ENCODE measurements around the gene GRIN3A.

GRCh38 chr9:101536351-101536750, 202.1 kb downstream of the GRIN3A start:
- TF ChIP-seq ZMIZ1 (IDR thresholded peaks at IDR 0.05; ENCODE audit: low read depth in 2 of 2, low read length in 2 of 2) (no peak), CBFA2T2 (conservative IDR thresholded peaks at IDR 0.05) (no peak), IRF1 (CRISPR knock-in tag; IDR thresholded peaks at IDR 0.05; ENCODE audit: borderline replicate concordance) (no peak), CTCF (IDR thresholded peaks at IDR 0.05 in 2 of 3, conservative IDR thresholded peaks at IDR 0.05 in 1 of 3; ENCODE audit: insufficient read depth in 2 of 3, low read depth in 1 of 3, low read length in 3 of 3) (no peak), ZNF124 (CRISPR knock-in tag; IDR thresholded peaks at IDR 0.05) (no peak), NFIC (IDR thresholded peaks at IDR 0.05) (no peak), IFI16 (CRISPR knock-in tag; IDR thresholded peaks at IDR 0.05) (no peak), EGR1 (conservative IDR thresholded peaks at IDR 0.05) (no peak), ZHX1 (conservative IDR thresholded peaks at IDR 0.05; ENCODE audit: low read length) (no peak), CREB1 (IDR thresholded peaks at IDR 0.05) (no peak), CREB1 (CRISPR knock-in tag; IDR thresholded peaks at IDR 0.05) (no peak), JUND (IDR thresholded peaks at IDR 0.05; ENCODE audit: borderline replicate concordance, low read depth, low read length) (no peak), JUND (tag; IDR thresholded peaks at IDR 0.05; ENCODE audit: borderline replicate concordance, low read depth, low read length) (no peak)
